Glutamatergic neuron (in vitro differentiated cells): ENCODE data around the gene C1orf232. TPM values are rescaled to one million over a fixed set of nuclear protein-coding genes. Genes with fewer than 3 reads are reported as not detected.

Source experiments
- DNase-seq: peaks from one replicate; pipeline ENCODE4 v3.0.0; 2022
- H3K27ac Mint-ChIP-seq: one replicate; pipeline ENCODE4 v1.8.0; 2020; ENCODE audit warnings: mild to moderate bottlenecking, mixed read lengths, inconsistent platforms; ENCODE audit not compliant: unreplicated experiment
- H3K27me3 Mint-ChIP-seq: one replicate; pipeline ENCODE4 v1.8.0; 2020; ENCODE audit warnings: mild to moderate bottlenecking, moderate library complexity, mixed read lengths, inconsistent platforms; ENCODE audit not compliant: unreplicated experiment
- H3K36me3 Mint-ChIP-seq: one replicate; pipeline ENCODE4 v1.8.0; 2020; ENCODE audit warnings: mild to moderate bottlenecking, mixed read lengths, inconsistent platforms; ENCODE audit not compliant: unreplicated experiment
- H3K4me1 Mint-ChIP-seq: one replicate; pipeline ENCODE4 v1.8.0; 2020; ENCODE audit warnings: mild to moderate bottlenecking, low read depth, mixed read lengths, inconsistent platforms; ENCODE audit not compliant: unreplicated experiment
- H3K4me3 Mint-ChIP-seq: one replicate; pipeline ENCODE4 v1.8.0; 2020; ENCODE audit warnings: mild to moderate bottlenecking, mixed read lengths, inconsistent platforms; ENCODE audit not compliant: unreplicated experiment
- H3K9me3 Mint-ChIP-seq: one replicate; pipeline ENCODE4 v1.8.0; 2020; ENCODE audit warnings: mild to moderate bottlenecking, moderate library complexity, mixed read lengths, inconsistent platforms; ENCODE audit not compliant: unreplicated experiment
- total RNA-seq: library from RNA; stranded (reverse); fragmentation: NEBNext Ultra II Directional; extraction: Animal tissue kit (Norgen Biotek cat#: 25700); gene quantifications from one replicate; pipeline ENCODE4 v1.2.1, GENCODE V29; 2021; ENCODE audit not compliant: unreplicated experiment
- TF ChIP-seq, protein P1 (sequence below): fragments of 200-600 bp; sonication (generic); IDR thresholded peaks from one replicate; pipeline ENCODE4 v1.5.0; 2021; ENCODE audit not compliant: partially characterized antibody, unreplicated experiment

Gene C1orf232
- total RNA-seq, 1 donor from 2014 or later, result not detected

DNA sequence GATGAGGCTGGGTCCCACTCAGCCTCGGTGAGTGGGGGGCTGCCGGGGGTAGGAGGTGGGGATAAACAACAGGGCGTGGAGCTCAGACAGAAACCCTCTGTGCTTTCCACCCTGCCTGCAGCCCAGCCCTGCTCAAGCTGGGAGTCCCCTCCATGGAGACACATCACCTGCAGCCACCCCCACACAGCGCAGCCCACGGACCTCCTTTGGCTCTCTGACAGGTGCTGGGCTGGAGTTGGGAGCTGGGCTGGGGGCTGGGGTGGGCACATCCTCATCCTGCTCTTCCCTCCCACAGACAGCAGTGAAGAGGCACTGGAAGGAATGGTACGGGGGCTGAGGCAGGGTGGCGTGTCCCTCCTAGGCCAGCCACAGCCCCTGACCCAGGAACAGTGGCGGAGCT lies 19.7 kb upstream of the C1orf232 start:
- Mint-ChIP-seq H3K9me3 (no peaks in the 10 kb centered on the region), H3K4me3 (no peak overlapping the region), H3K36me3 (peaks cover 4% of the 10 kb centered on the region), H3K4me1 (no peaks in the 10 kb centered on the region), H3K27me3 (peaks cover 6% of the 10 kb centered on the region), H3K27ac (no peak overlapping the region)
- TF ChIP-seq, protein P1, sequence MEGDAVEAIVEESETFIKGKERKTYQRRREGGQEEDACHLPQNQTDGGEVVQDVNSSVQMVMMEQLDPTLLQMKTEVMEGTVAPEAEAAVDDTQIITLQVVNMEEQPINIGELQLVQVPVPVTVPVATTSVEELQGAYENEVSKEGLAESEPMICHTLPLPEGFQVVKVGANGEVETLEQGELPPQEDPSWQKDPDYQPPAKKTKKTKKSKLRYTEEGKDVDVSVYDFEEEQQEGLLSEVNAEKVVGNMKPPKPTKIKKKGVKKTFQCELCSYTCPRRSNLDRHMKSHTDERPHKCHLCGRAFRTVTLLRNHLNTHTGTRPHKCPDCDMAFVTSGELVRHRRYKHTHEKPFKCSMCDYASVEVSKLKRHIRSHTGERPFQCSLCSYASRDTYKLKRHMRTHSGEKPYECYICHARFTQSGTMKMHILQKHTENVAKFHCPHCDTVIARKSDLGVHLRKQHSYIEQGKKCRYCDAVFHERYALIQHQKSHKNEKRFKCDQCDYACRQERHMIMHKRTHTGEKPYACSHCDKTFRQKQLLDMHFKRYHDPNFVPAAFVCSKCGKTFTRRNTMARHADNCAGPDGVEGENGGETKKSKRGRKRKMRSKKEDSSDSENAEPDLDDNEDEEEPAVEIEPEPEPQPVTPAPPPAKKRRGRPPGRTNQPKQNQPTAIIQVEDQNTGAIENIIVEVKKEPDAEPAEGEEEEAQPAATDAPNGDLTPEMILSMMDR, result no peak
- no peak for DNase-seq

DNA sequence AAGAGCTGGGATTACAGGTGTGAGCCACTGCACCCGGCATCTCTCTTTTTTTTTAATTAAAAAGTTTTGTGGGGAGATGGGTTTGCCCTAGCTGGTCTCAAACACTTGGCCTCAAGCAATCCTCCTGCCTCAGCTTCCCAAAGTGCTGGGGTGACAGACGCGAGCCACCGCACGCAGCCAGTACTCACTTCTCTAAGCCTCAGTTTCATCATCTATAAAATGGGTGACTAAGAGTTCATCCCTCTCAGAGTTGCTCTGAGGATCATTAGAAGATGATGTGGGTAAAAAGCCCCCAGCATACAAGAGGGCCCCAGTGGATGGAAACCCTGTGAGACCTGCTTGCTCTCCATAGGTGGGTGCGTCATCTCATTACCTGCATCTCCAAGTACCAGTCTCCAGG lies 19.1 kb upstream of the C1orf232 start:
- TF ChIP-seq, protein P1, result no peak
- no peak overlapping the region for H3K27ac Mint-ChIP-seq
- DNase-seq, result no peak
- no peaks in the 10 kb centered on the region for H3K9me3 Mint-ChIP-seq
- H3K27me3 Mint-ChIP-seq, result peaks cover 6% of the 10 kb centered on the region
- no peaks in the 10 kb centered on the region for H3K4me1 Mint-ChIP-seq
- no peak overlapping the region for H3K4me3 Mint-ChIP-seq
- peaks cover 4% of the 10 kb centered on the region for H3K36me3 Mint-ChIP-seq

DNA sequence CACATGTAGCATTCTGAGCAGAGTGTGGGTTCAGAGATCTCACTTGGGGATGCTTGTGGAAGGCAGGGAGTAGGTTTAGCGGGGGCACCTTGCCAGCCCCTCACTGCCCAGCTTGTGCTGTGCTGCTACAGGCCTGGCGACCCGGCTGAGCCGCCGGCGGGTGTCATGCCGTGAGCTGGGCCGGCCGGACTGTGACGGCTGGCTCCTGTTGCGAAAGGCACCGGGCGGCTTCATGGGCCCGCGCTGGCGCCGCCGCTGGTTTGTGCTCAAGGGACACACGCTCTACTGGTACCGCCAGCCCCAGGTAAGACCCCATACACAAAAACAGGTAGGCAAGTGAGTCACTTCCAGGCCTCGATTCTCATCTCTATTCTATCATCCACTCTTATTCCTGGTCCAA lies 16.1 kb upstream of the C1orf232 start:
- DNase-seq, result no peak
- Mint-ChIP-seq H3K4me1 (no peaks in the 10 kb centered on the region), H3K9me3 (no peaks in the 10 kb centered on the region), H3K36me3 (peaks cover 4% of the 10 kb centered on the region), H3K4me3 (no peak overlapping the region), H3K27ac (no peak overlapping the region), H3K27me3 (no peaks in the 10 kb centered on the region)
- TF ChIP-seq, protein P1, result no peak

DNA sequence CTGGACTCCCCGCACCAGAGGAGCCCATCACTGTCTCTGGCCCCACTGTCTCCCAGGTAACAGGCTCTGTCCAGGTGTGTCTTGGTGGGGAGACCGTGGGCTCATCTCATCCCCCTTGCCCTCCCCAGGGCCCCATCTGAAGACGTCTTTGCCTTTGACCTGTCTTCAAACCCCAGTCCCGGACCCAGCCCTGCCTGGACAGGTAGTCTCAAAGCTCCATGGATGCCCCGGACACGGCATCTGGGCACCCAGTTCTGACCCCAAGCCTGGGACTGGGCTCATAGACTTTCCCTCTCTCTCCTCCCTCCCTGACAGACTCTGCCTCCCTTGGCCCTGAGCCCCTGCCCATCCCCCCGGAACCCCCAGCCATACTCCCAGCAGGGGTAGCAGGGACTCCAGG lies 15.3 kb upstream of the C1orf232 start:
- H3K4me1 Mint-ChIP-seq, result no peaks in the 10 kb centered on the region
- H3K27ac Mint-ChIP-seq, result no peak overlapping the region
- no peak for DNase-seq
- TF ChIP-seq, protein P1, result no peak
- no peaks in the 10 kb centered on the region for H3K27me3 Mint-ChIP-seq
- H3K36me3 Mint-ChIP-seq, result no peaks in the 10 kb centered on the region
- H3K4me3 Mint-ChIP-seq, result no peak overlapping the region
- H3K9me3 Mint-ChIP-seq, result no peaks in the 10 kb centered on the region

DNA sequence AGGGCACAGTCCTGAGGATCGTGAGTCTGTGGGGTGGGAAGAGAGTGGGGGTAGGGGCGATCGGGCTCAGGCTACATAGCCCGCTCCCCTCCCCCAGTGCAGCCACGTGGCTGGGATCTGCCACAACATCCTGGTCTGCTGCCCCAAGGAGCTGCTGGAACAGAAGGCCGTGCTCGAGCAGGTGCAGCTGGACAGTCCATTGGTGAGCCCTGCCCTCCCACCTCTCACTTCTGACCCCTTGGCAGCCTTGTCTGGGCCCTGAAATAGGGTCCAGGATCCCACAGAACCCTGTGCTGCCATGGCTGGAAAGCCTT lies 13.6 kb upstream of the C1orf232 start:
- no peak overlapping the region for H3K4me3 Mint-ChIP-seq
- H3K9me3 Mint-ChIP-seq, result no peaks in the 10 kb centered on the region
- no peak overlapping the region for H3K27ac Mint-ChIP-seq
- H3K27me3 Mint-ChIP-seq, result no peaks in the 10 kb centered on the region
- no peak for DNase-seq
- H3K4me1 Mint-ChIP-seq, result peaks cover 3% of the 10 kb centered on the region
- no peaks in the 10 kb centered on the region for H3K36me3 Mint-ChIP-seq
- TF ChIP-seq, protein P1, result no peak
